ENCODE data around the gene DTD1. TPM values are rescaled to one million over a fixed set of nuclear protein-coding genes. Genes with fewer than 3 reads are reported as not detected.

Gene DTD1
- polyA plus RNA-seq, 1 of the 3 experiments (the other 2 are of a cell fraction), result 81.1 TPM

DNA sequence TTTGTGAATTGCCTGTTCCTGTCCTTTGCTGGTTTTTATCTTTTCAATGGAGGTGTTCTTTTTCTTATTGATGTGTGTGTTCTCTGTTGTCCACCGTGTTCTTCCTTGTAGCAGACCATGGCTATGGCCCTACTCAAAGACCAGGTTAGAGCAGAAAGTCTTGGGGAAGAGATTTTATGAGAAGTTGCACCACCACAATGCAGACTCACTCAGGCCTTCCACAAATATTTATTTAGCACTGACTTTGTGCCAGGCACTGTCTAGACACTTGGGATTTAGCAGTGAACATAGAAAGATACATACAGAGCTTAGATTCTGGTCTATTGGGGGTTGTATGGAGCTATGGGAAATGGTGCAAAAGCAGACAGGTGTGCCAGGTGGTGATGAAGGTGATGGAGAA lies 98.8 kb downstream of the DTD1 start:
- Histone ChIP-seq H3K79me2 (ENCODE audit: insufficient read depth) (no peaks in the 10 kb centered on the region), H3K4me2 (no peak overlapping the region), H3K9me2 (no peaks in the 10 kb centered on the region), H3K36me3 (replicated peaks in 1 of 2; ENCODE audit: control insufficient read depth in 1 of 2, insufficient read depth in 2 of 2, low read length in 1 of 2) (no peaks in the 10 kb centered on the region), H4K20me1 (ENCODE audit: insufficient read depth) (no peaks in the 10 kb centered on the region), H3K27ac (ENCODE audit: low read depth in 2 of 2, low read length in 1 of 2) (no peak overlapping the region), H2AFZ (ENCODE audit: low read depth) (no peak overlapping the region), H3K4me1 (ENCODE audit: control insufficient read depth in 1 of 2, insufficient read depth in 2 of 2, low read depth in 1 of 2, low read length in 1 of 2) (no peaks in the 10 kb centered on the region), H3K27me3 (ENCODE audit: insufficient read depth) (no peaks in the 10 kb centered on the region), H3K9ac (no peak overlapping the region), H3F3A (replicated peaks; ENCODE audit: insufficient read depth) (no peaks in the 10 kb centered on the region), H3K4me3 (ENCODE audit: low read depth in 2 of 2, low read length in 1 of 2) (no peak overlapping the region), H3K9me3 (no peaks in the 10 kb centered on the region)
- POLR2A ChIA-PET, result interaction anchor here (0.6 kb wide), 1 partner anchor 10 kb away, joined by 4 read pairs; no protein-coding TSS in a partner anchor
- no peak for TF ChIP-seq TAF1 (IDR thresholded peaks at IDR 0.05; ENCODE audit: borderline replicate concordance, low read depth, low read length)
- DNase-seq, result no peak
- CTCF ChIA-PET, result no interaction called here
- 72% methylated on average over 1 of the region's 1 CpG for WGBS (ENCODE audit: low lambda C conversion rate)

DNA sequence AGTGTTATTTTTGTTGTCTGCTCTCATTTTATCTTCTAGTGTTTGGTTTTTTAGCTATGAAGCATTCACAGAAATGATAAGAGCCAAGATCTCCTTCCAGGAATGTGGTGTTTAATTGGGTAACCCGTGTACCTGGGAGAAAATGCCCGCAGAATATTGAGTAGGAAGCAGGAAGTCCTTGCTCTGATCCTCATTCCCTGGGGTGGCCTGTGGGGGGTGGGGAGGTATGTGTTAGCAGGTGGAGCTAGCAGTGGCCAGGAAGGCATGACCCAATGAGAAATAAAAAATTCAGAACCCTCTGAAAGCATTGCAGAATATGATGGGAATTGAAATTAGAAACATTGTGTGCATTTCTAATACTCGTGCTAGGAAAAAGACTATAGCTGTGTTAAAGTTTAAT lies 100.8 kb downstream of the DTD1 start:
- no peaks in the 10 kb centered on the region for H3K9me3 ChIP-seq
- H3K9me2 ChIP-seq, result no peaks in the 10 kb centered on the region
- H3K36me3 ChIP-seq (replicated peaks in 1 of 2; ENCODE audit: control insufficient read depth in 1 of 2, insufficient read depth in 2 of 2, low read length in 1 of 2), result no peaks in the 10 kb centered on the region
- no peaks in the 10 kb centered on the region for H3F3A ChIP-seq (replicated peaks; ENCODE audit: insufficient read depth)
- 93% methylated on average over 3 of the region's 3 CpGs for WGBS (ENCODE audit: low lambda C conversion rate)
- no peak overlapping the region for H3K9ac ChIP-seq
- no peaks in the 10 kb centered on the region for H3K27me3 ChIP-seq (ENCODE audit: insufficient read depth)
- no peak overlapping the region for H3K27ac ChIP-seq (ENCODE audit: low read depth in 2 of 2, low read length in 1 of 2)
- H4K20me1 ChIP-seq (ENCODE audit: insufficient read depth), result no peaks in the 10 kb centered on the region
- H3K79me2 ChIP-seq (ENCODE audit: insufficient read depth), result no peaks in the 10 kb centered on the region
- no peak overlapping the region for H2AFZ ChIP-seq (ENCODE audit: low read depth)
- no peak overlapping the region for H3K4me3 ChIP-seq (ENCODE audit: low read depth in 2 of 2, low read length in 1 of 2)
- DNase-seq, result no peak
- no peak for TF ChIP-seq FOXM1 (IDR thresholded peaks at IDR 0.05; ENCODE audit: low read depth)
- TF ChIP-seq RFX5 (IDR thresholded peaks at IDR 0.05; ENCODE audit: low read length), result no peak
- TF ChIP-seq TCF12 (IDR thresholded peaks at IDR 0.05), result no peak
- TF ChIP-seq FOSL2 (IDR thresholded peaks at IDR 0.05; ENCODE audit: borderline replicate concordance, low read depth), result no peak
- no peak for TF ChIP-seq GATA2 (CRISPR knock-in tag; IDR thresholded peaks at IDR 0.05)
- TF ChIP-seq NFIC (IDR thresholded peaks at IDR 0.05; ENCODE audit: borderline replicate concordance), result no peak
- no peak for TF ChIP-seq YY1 (IDR thresholded peaks at IDR 0.05; ENCODE audit: low read depth)
- TF ChIP-seq JUND (IDR thresholded peaks at IDR 0.05), result no peak
- TF ChIP-seq SIN3A (IDR thresholded peaks at IDR 0.05; ENCODE audit: borderline replicate concordance, low read depth, low read length), result no peak
- no peak for TF ChIP-seq MXI1 (IDR thresholded peaks at IDR 0.05; ENCODE audit: low read depth, low read length)
- no peak for TF ChIP-seq RCOR1 (IDR thresholded peaks at IDR 0.05; ENCODE audit: low read length)
- TF ChIP-seq, protein P1, sequence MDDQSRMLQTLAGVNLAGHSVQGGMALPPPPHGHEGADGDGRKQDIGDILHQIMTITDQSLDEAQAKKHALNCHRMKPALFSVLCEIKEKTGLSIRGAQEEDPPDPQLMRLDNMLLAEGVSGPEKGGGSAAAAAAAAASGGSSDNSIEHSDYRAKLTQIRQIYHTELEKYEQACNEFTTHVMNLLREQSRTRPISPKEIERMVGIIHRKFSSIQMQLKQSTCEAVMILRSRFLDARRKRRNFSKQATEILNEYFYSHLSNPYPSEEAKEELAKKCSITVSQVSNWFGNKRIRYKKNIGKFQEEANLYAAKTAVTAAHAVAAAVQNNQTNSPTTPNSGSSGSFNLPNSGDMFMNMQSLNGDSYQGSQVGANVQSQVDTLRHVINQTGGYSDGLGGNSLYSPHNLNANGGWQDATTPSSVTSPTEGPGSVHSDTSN (IDR thresholded peaks at IDR 0.05), result no peak
- no peak for TF ChIP-seq CHD2 (IDR thresholded peaks at IDR 0.05; ENCODE audit: low read length, partially characterized antibody)
- peaks cover 4% of the 10 kb centered on the region in 2 experiments; a peak in 1 of 4 replicates for H3K4me1 ChIP-seq (ENCODE audit: control insufficient read depth in 1 of 2, insufficient read depth in 2 of 2, low read depth in 1 of 2, low read length in 1 of 2)
- CTCF ChIA-PET, result no interaction called here
- POLR2A ChIA-PET, result no interaction called here
- H3K4me2 ChIP-seq, result no peak overlapping the region

- CTCF ChIA-PET, result interaction anchor here (1.2 kb wide), 1 partner anchor 12 kb away, joined by 3 read pairs; no protein-coding TSS in a partner anchor
- Histone ChIP-seq H3K9ac (no peak overlapping the region), H3K4me3 (ENCODE audit: low read depth in 2 of 2, low read length in 1 of 2) (no peak overlapping the region), H3K79me2 (ENCODE audit: insufficient read depth) (no peaks in the 10 kb centered on the region), H3K27ac (ENCODE audit: low read depth in 2 of 2, low read length in 1 of 2) (no peak overlapping the region), H2AFZ (ENCODE audit: low read depth) (no peak overlapping the region), H3K4me2 (no peak overlapping the region), H3K36me3 (replicated peaks in 1 of 2; ENCODE audit: control insufficient read depth in 1 of 2, insufficient read depth in 2 of 2, low read length in 1 of 2) (no peaks in the 10 kb centered on the region), H4K20me1 (ENCODE audit: insufficient read depth) (no peaks in the 10 kb centered on the region), H3K9me2 (no peaks in the 10 kb centered on the region), H3K27me3 (ENCODE audit: insufficient read depth) (no peaks in the 10 kb centered on the region), H3K9me3 (no peaks in the 10 kb centered on the region), H3K4me1 (ENCODE audit: control insufficient read depth in 1 of 2, insufficient read depth in 2 of 2, low read depth in 1 of 2, low read length in 1 of 2) (peaks cover 4% of the 10 kb centered on the region in 2 experiments; a peak in 1 of 4 replicates), H3F3A (replicated peaks; ENCODE audit: insufficient read depth) (no peaks in the 10 kb centered on the region)
- no peak for DNase-seq
- 94% methylated on average over 1 of the region's 1 CpG for WGBS (ENCODE audit: low lambda C conversion rate)
- POLR2A ChIA-PET, result no interaction called here
- no peak for TF ChIP-seq RAD21 (IDR thresholded peaks at IDR 0.05; ENCODE audit: low read length)
- TF ChIP-seq POLR2AphosphoS5 (IDR thresholded peaks at IDR 0.05; ENCODE audit: low read depth, low read length), result no peak
These were observed 101.7 kb downstream of the DTD1 start for GRCh38 chr20:18689557-18689956.
